Erythroblast (primary cell): ENCODE data around the gene TINCR.

ENCODE experiments used
- GATA1 ChIP-seq: IDR thresholded peaks from 2 replicates; pipeline ENCODE4 v1.6.1; 2011; ENCODE audit warnings: low read depth, mild to moderate bottlenecking, control low read depth, low read length, moderate library complexity
- POLR2A ChIP-seq: IDR thresholded peaks from 2 replicates; pipeline ENCODE4 v1.6.1; 2011; ENCODE audit warnings: mild to moderate bottlenecking, low read length

DNA sequence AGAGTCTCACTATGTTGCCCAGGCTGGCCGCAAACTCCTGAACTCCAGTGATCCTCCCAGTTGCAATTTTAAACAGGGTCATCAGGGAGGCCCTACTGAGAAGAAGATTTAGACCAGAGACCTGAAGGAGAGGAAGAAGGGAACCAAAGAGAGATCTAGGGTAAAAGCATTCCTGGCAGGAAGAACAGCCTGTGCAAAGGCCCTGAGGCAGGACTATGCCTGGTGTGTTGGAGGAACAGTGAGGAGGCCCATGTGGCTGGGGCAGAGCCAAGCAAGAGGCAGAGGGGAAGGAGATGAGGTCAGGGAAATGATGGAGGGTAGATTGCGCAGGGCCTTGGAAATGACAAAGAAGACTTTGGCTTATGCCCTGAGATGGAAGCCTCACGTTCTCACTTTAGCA, 34.5 kb downstream of the TINCR start:
- TF ChIP-seq POLR2A (no peak), GATA1 (no peak)
